ENCODE results near the gene TBL1Y.

DNA sequence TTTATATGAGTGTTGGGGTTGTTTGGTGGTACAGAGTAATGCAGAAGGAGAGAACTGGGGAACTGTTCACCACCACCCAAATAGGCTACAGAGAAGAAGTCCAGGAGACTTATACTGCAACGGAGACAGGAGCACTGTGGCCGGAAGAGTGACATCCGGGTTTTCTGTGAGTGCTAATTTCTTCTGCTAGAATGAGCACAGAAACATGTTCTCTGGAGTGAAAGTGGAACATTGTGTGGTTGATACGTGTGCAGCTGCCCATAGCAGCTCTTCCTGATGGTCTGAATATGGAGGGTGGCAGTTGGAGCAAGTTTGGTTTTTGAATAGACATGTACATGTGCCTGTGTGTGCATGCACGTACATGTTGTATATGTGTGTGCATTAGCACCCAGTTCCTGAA lies 67.3 kb downstream of the TBL1Y start:
- TF ChIP-seq, protein P1, sequence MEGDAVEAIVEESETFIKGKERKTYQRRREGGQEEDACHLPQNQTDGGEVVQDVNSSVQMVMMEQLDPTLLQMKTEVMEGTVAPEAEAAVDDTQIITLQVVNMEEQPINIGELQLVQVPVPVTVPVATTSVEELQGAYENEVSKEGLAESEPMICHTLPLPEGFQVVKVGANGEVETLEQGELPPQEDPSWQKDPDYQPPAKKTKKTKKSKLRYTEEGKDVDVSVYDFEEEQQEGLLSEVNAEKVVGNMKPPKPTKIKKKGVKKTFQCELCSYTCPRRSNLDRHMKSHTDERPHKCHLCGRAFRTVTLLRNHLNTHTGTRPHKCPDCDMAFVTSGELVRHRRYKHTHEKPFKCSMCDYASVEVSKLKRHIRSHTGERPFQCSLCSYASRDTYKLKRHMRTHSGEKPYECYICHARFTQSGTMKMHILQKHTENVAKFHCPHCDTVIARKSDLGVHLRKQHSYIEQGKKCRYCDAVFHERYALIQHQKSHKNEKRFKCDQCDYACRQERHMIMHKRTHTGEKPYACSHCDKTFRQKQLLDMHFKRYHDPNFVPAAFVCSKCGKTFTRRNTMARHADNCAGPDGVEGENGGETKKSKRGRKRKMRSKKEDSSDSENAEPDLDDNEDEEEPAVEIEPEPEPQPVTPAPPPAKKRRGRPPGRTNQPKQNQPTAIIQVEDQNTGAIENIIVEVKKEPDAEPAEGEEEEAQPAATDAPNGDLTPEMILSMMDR (IDR thresholded peaks at IDR 0.05), result no peak
- TF ChIP-seq POLR2A (IDR thresholded peaks at IDR 0.05; ENCODE audit: low read depth), result no peak

Measured in esophagus muscularis mucosa (tissue), 3 donors.